Body of pancreas (tissue), 4 donors: ENCODE measurements around the gene NBPF1. TPM values are rescaled to one million over a fixed set of nuclear protein-coding genes. Genes with fewer than 3 reads are reported as not detected.
"Not testable (repeated sequence)": the region's sequence is repeated elsewhere in the genome, so short reads cannot be mapped to it uniquely, and the experiment has no call there.

Source experiments
- ATAC-seq: fragments of 150-250 bp; one replicate; pipeline ENCODE4 v1.9.1; 2016
- DNase-seq, 4 donors: peaks; one replicate each; pipeline ENCODE4 v3.0.0-alpha.2; 2019
- H3K27ac ChIP-seq, 4 donors: fragments of 200-600 bp; sonication (generic); 1 replicate in 3 of 4; 2 replicates in 1 of 4; pipeline versions ENCODE4 v1.5.1 to v1.6.1; 2016 to 2019; ENCODE audit warnings: mild to moderate bottlenecking in 1 of 4, mixed read lengths in 1 of 4, moderate library complexity in 1 of 4
- H3K27me3 ChIP-seq, 2 donors: fragments of 200-600 bp; sonication (generic); one replicate each; pipeline ENCODE4 v1.6.0; 2016; ENCODE audit warnings: mild to moderate bottlenecking in 1 of 2
- H3K36me3 ChIP-seq, 2 donors: fragments of 200-600 bp; sonication (generic); replicated peaks in 1 of 2; 2 replicates each; pipeline ENCODE4 v1.5.1; 2016; ENCODE audit warnings: low read depth in 2 of 2; ENCODE audit not compliant: insufficient read depth in 1 of 2
- H3K4me1 ChIP-seq: fragments of 200-600 bp; sonication (generic); one replicate; pipeline ENCODE4 v1.6.0; 2016
- H3K4me3 ChIP-seq, 2 donors: fragments of 200-600 bp; sonication (generic); 1 replicate in 1 of 2; 2 replicates in 1 of 2; pipeline ENCODE4 v1.5.1; 2016 to 2019
- H3K9me3 ChIP-seq, 3 donors: fragments of 200-600 bp; sonication (generic); 1 replicate in 2 of 3; 2 replicates in 1 of 3; pipeline ENCODE4 v1.5.1; 2016
- CTCF ChIP-seq, 7 experiments: fragments of 450-650 bp in 4 of 7; fragments of 200-600 bp in 3 of 7; sonication (generic) in 3 of 7; IDR thresholded peaks; one replicate each; pipeline ENCODE4 v1.5.1; 2016 to 2019; ENCODE audit warnings: antibody characterized with exemption in 7 of 7
- POLR2A ChIP-seq, 3 donors: fragments of 450-650 bp; IDR thresholded peaks; one replicate each; pipeline ENCODE4 v1.6.1; 2016; ENCODE audit warnings: antibody characterized with exemption in 3 of 3, mild to moderate bottlenecking in 2 of 3
- WGBS, 2 donors: methylation state at CpG; one replicate each; pipeline ENCODE4 v1.1.5; 2017; 5-methylcytosine and 5-hydroxymethylcytosine counted together
- intact Hi-C: fragments of 100-400 bp; cut with DNase I; formaldehyde crosslinking; loops from one replicate; pipeline ENCODE4 v1.15.1; 2023
- total RNA-seq, 2 donors: library from RNA; depleted of rRNA; stranded (reverse); fragments of >200 nt; gene quantifications; one replicate each; pipeline ENCODE4 v1.1.0, GENCODE V29; 2016

Gene NBPF1
- total RNA-seq, 2 donors from 2014 or later: 22.3 to 41.5 TPM

- no peak for ATAC-seq
- TF ChIP-seq POLR2A (IDR thresholded peaks at IDR 0.05) (no peak), CTCF (IDR thresholded peaks at IDR 0.05) (no peak)
- H3K36me3 ChIP-seq: peaks cover 0 to 3% of the 10 kb centered on the region in 2 donors
- no peak for DNase-seq
- intact Hi-C loops: no loop called here
- H3K4me1 ChIP-seq: peaks cover 9% of the 10 kb centered on the region
- no peak overlapping the region for H3K4me3 ChIP-seq
- no peaks in the 10 kb centered on the region for H3K9me3 ChIP-seq
- 74 to 78% methylated on average over 1 of the region's 1 CpG for WGBS, 2 donors
- no peak overlapping the region for H3K27ac ChIP-seq
- H3K27me3 ChIP-seq: no peaks in the 10 kb centered on the region
These were observed 8.2 kb downstream of the NBPF1 start for GRCh38 chr1:16605213-16605525.

GRCh38 chr1:16604514-16605212, 8.7 kb downstream of the NBPF1 start:
- H3K36me3 ChIP-seq, H3K27ac ChIP-seq, H3K4me1 ChIP-seq, intact Hi-C loops, ATAC-seq, H3K4me3 ChIP-seq, DNase-seq, H3K9me3 ChIP-seq, H3K27me3 ChIP-seq: not testable (repeated sequence)
- 81 to 90% methylated on average over 2 of the region's 2 CpGs for WGBS, 2 donors

GRCh38 chr1:16603623-16604022, 9.7 kb downstream of the NBPF1 start:
- H3K27me3 ChIP-seq, H3K36me3 ChIP-seq, intact Hi-C loops, ATAC-seq, H3K27ac ChIP-seq, H3K9me3 ChIP-seq, H3K4me1 ChIP-seq, H3K4me3 ChIP-seq, DNase-seq: not testable (repeated sequence)
- WGBS, 2 donors: 77% methylated on average over 2 of the region's 2 CpGs; no CpG with 5 or more reads in 1 of the 2 donors

GRCh38 chr1:16602336-16603011, 10.9 kb downstream of the NBPF1 start:
- H3K27ac ChIP-seq, DNase-seq, H3K27me3 ChIP-seq, H3K4me3 ChIP-seq, H3K9me3 ChIP-seq, H3K36me3 ChIP-seq, H3K4me1 ChIP-seq, intact Hi-C loops, ATAC-seq: not testable (repeated sequence)
- 86 to 95% methylated on average over 1 to 2 of the region's 5 CpGs for WGBS, 2 donors

- intact Hi-C loops, H3K27me3 ChIP-seq, H3K36me3 ChIP-seq, ATAC-seq, H3K4me3 ChIP-seq, H3K9me3 ChIP-seq, H3K4me1 ChIP-seq, DNase-seq, H3K27ac ChIP-seq: not testable (repeated sequence)
- 57 to 67% methylated on average over 4 to 5 of the region's 7 CpGs for WGBS, 2 donors
These were observed 12.2 kb downstream of the NBPF1 start for GRCh38 chr1:16600855-16601786.

- not testable (repeated sequence) for DNase-seq
These were observed 14.0 kb downstream of the NBPF1 start for GRCh38 chr1:16599326-16599725.

GRCh38 chr1:16595216-16595615, 18.1 kb downstream of the NBPF1 start:
- ATAC-seq, DNase-seq, H3K27me3 ChIP-seq, intact Hi-C loops, H3K4me1 ChIP-seq, H3K36me3 ChIP-seq, H3K27ac ChIP-seq, H3K4me3 ChIP-seq, H3K9me3 ChIP-seq: not testable (repeated sequence)
- 92 to 100% methylated on average over 1 of the region's 1 CpG for WGBS, 2 donors

More at GRCh38 chr1:16599326-16599725, 14.0 kb downstream of the NBPF1 start:
- ATAC-seq, H3K36me3 ChIP-seq, H3K27ac ChIP-seq, intact Hi-C loops, H3K9me3 ChIP-seq, H3K4me3 ChIP-seq, H3K4me1 ChIP-seq, H3K27me3 ChIP-seq: not testable (repeated sequence)
- WGBS, 2 donors: 89 to 90% methylated on average over 3 of the region's 3 CpGs
